Heart left ventricle (tissue), 13 donors: ENCODE data around the gene DRD2.

Source experiments
- POLR2A ChIP-seq, 2 donors: fragments of 450-650 bp; IDR thresholded peaks; one replicate each; pipeline ENCODE4 v1.6.1; 2017; ENCODE audit warnings: antibody characterized with exemption in 2 of 2, mild to moderate bottlenecking in 2 of 2, moderate library complexity in 2 of 2
- TF ChIP-seq, protein P1 (sequence below), 12 donors: fragments of 200-600 bp; sonication (generic) in 4 of 12; IDR thresholded peaks; one replicate each; pipeline versions ENCODE4 v1.5.0 to v1.8.0; 2018 to 2022; ENCODE audit warnings: antibody characterized with exemption in 12 of 12, mild to moderate bottlenecking in 5 of 12
- donor health status: ischemic (EF 13 %, LVEDD 7.1; RV severe dilation, severe dysfunction).
- donor health status: DM: no; HTN: yes; CAD: no.
- donor health status: DM: no; HTN: no; CAD: no.
- donor health status: ischemic (EF 25% LVEDD 6.9; RV normal size, moderate dysfunction).
- donor health status: ischemic (EF 25% LVEDD 5.7; RV mildly dilated, moderate dysfunction).
- donor health status: ischemic (EF 35%, LVEDD 5.7; RV mildly dilated, moderate dysfunction).
- donor health status: nonischemic (EF 11% LVEDD 7.7; RV severe dilation, severe dysfunction).
- donor health status: DM: yes; HTN: yes; CAD: no.
- donor health status: PGD.
- donor health status: ischemic (EF 29% LVEDD 5.4; RV normal size, mild dysfunction).
- donor health status: nonischemic (EF 23%, LVEDD 6.1; RV moderate dilation, normal function).

DNA sequence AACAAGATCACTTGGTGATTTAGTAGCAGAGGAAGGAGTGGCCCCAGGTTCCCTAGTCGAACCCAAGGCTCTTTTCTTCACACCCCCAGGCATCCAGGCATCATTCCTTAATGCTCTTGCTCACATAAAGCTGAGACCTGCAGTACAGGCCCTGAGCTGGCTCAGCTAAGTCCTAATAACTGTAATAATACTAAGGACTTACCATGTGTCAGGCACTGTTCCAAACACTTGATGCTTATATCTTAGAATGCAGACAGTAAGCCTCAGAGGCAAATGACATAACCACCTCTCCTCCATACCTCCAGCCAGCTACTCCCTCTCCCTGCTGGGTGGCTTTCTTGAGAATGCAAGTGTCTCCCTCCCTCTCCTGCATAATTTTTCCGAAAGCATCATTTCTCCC, 54.4 kb downstream of the DRD2 start:
- no peak for TF ChIP-seq POLR2A (IDR thresholded peaks at IDR 0.05)
- TF ChIP-seq, protein P1, sequence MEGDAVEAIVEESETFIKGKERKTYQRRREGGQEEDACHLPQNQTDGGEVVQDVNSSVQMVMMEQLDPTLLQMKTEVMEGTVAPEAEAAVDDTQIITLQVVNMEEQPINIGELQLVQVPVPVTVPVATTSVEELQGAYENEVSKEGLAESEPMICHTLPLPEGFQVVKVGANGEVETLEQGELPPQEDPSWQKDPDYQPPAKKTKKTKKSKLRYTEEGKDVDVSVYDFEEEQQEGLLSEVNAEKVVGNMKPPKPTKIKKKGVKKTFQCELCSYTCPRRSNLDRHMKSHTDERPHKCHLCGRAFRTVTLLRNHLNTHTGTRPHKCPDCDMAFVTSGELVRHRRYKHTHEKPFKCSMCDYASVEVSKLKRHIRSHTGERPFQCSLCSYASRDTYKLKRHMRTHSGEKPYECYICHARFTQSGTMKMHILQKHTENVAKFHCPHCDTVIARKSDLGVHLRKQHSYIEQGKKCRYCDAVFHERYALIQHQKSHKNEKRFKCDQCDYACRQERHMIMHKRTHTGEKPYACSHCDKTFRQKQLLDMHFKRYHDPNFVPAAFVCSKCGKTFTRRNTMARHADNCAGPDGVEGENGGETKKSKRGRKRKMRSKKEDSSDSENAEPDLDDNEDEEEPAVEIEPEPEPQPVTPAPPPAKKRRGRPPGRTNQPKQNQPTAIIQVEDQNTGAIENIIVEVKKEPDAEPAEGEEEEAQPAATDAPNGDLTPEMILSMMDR (IDR thresholded peaks at IDR 0.05) = no peak
